ENCODE measurements around the gene CACNA1A. TPM values are rescaled to one million over a fixed set of nuclear protein-coding genes. Genes with fewer than 3 reads are reported as not detected.

The CACNA1A gene
- total and polyA plus RNA-seq, 8 donors: 0.58 to 12.5 (median 3.8) TPM; not detected in 1

GRCh38 chr19:13376537-13376936, 129.7 kb downstream of the CACNA1A start:
- H3K9me3 ChIP-seq: peaks cover 0 to 24% (median 14%) of the 10 kb centered on the region in 4 donors
- H3K27me3 ChIP-seq: no peaks in the 10 kb centered on the region
- DNase-seq: no peak
- H3K4me1 ChIP-seq: no peaks in the 10 kb centered on the region
- no peak overlapping the region for H3K27ac ChIP-seq
- intact Hi-C loops (cut with DNase I; ENCODE audit: low total_unique reads): no loop called here
- H3K36me3 ChIP-seq: no peaks in the 10 kb centered on the region
- no peak overlapping the region for H3K4me3 ChIP-seq
- TF ChIP-seq CTCF (IDR thresholded peaks at IDR 0.05): no peak
- TF ChIP-seq EP300 (IDR thresholded peaks at IDR 0.05): no peak

- Histone ChIP-seq H3K9me3 (peaks cover 0 to 24% (median 14%) of the 10 kb centered on the region in 4 donors), H3K36me3 (no peaks in the 10 kb centered on the region), H3K27me3 (peaks cover 0 to 6% (median 0%) of the 10 kb centered on the region in 3 donors), H3K4me1 (no peaks in the 10 kb centered on the region), H3K4me3 (no peak overlapping the region), H3K27ac (no peak overlapping the region)
- TF ChIP-seq CTCF (IDR thresholded peaks at IDR 0.05) (no peak), EP300 (IDR thresholded peaks at IDR 0.05) (no peak), POLR2A (IDR thresholded peaks at IDR 0.05) (no peak), POLR2AphosphoS5 (IDR thresholded peaks at IDR 0.05) (no peak)
- intact Hi-C loops (cut with DNase I; ENCODE audit: low total_unique reads): no loop called here
- WGBS, 5 donors: 56 to 74% (median 64%) methylated on average over 3 of the region's 3 CpGs
- no peak for DNase-seq
Observed at GRCh38 chr19:13373599-13373998, 132.7 kb downstream of the CACNA1A start.

- intact Hi-C loops (cut with DNase I; ENCODE audit: low total_unique reads): no loop called here
- Histone ChIP-seq H3K4me3 (no peak overlapping the region), H3K36me3 (no peaks in the 10 kb centered on the region), H3K27me3 (peaks cover 0 to 6% (median 0%) of the 10 kb centered on the region in 3 donors), H3K27ac (no peak overlapping the region), H3K4me1 (no peaks in the 10 kb centered on the region), H3K9me3 (peaks cover 0 to 23% (median 12%) of the 10 kb centered on the region in 4 donors)
- TF ChIP-seq POLR2AphosphoS5 (IDR thresholded peaks at IDR 0.05) (no peak), POLR2A (IDR thresholded peaks at IDR 0.05) (no peak), EP300 (IDR thresholded peaks at IDR 0.05) (no peak), CTCF (IDR thresholded peaks at IDR 0.05) (no peak)
- 81 to 90% (median 87%) methylated on average over 5 of the region's 5 CpGs for WGBS, 5 donors
- DNase-seq: no peak
Observed at GRCh38 chr19:13370948-13371347, 135.3 kb downstream of the CACNA1A start.

GRCh38 chr19:13366529-13367143, 139.6 kb downstream of the CACNA1A start:
- Histone ChIP-seq H3K27me3 (peaks cover 0 to 7% (median 6%) of the 10 kb centered on the region in 3 donors), H3K27ac (no peak overlapping the region), H3K4me1 (no peaks in the 10 kb centered on the region), H3K36me3 (no peaks in the 10 kb centered on the region), H3K4me3 (no peak overlapping the region), H3K9me3 (peaks cover 0 to 3% (median 0%) of the 10 kb centered on the region in 4 donors)
- intact Hi-C loops (cut with DNase I; ENCODE audit: low total_unique reads): no loop called here
- DNase-seq: no peak
- TF ChIP-seq CTCF (IDR thresholded peaks at IDR 0.05): no peak
- no peak for TF ChIP-seq POLR2A (IDR thresholded peaks at IDR 0.05)
- TF ChIP-seq POLR2AphosphoS5 (IDR thresholded peaks at IDR 0.05): no peak
- 77 to 86% (median 83%) methylated on average over 13 of the region's 13 CpGs for WGBS, 5 donors
